ENCODE data around the gene ROCK2. TPM values are rescaled to one million over a fixed set of nuclear protein-coding genes. Genes with fewer than 3 reads are reported as not detected.

The ROCK2 gene
- total and polyA plus RNA-seq, 9 donors = 13.2 to 71.9 (median 47.7) TPM

- DNase-seq = no peak
- H3K9me3 ChIP-seq = no peaks in the 10 kb centered on the region
- no peak for TF ChIP-seq POLR2A (IDR thresholded peaks at IDR 0.05)
- TF ChIP-seq CTCF (IDR thresholded peaks at IDR 0.05) = no peak
- TF ChIP-seq EP300 (IDR thresholded peaks at IDR 0.05) = no peak
- peaks cover 2% of the 10 kb centered on the region for H3K4me1 ChIP-seq (ENCODE audit: insufficient read depth)
- no peak overlapping the region for H3K4me3 ChIP-seq
- intact Hi-C loops (cut with DNase I) = loop anchor here in 3 of 4 donors (5.0 to 10.0 kb wide), 3 partner anchors 173 to 346 kb away; no protein-coding TSS in a partner anchor
- no peak overlapping the region for H3K27ac ChIP-seq
- WGBS, 3 donors = 95 to 100% (median 96%) methylated on average over 2 of the region's 2 CpGs
- H3K36me3 ChIP-seq = no peaks in the 10 kb centered on the region
- H3K27me3 ChIP-seq = no peaks in the 10 kb centered on the region
These were observed 105.3 kb downstream of the ROCK2 start for GRCh38 chr2:11239147-11239546.

DNA sequence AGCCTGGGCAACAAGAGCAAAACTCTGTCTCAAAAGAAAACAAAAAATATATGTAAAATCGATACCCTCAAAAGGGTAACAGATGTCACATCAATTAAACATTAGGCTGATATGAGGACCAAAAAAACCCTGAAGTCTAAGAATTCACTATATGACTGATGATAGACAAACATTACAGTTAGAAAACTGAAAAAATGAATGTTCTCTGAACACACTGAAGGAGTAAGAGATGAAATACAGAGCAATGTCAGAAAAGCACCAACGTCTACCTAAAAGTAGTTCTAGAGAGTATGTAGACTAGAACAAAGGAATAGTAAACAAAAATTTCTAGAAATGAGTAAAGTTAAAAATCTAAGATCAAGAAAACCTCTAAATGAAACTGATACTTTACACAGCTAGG is 107.3 kb downstream of the ROCK2 start:
- Histone ChIP-seq H3K27ac (no peak overlapping the region), H3K27me3 (no peaks in the 10 kb centered on the region), H3K4me1 (ENCODE audit: insufficient read depth) (peaks cover 2% of the 10 kb centered on the region), H3K4me3 (no peak overlapping the region), H3K36me3 (no peaks in the 10 kb centered on the region), H3K9me3 (no peaks in the 10 kb centered on the region)
- TF ChIP-seq CTCF (IDR thresholded peaks at IDR 0.05) (no peak), POLR2A (IDR thresholded peaks at IDR 0.05) (no peak), EP300 (IDR thresholded peaks at IDR 0.05) (no peak)
- WGBS, 3 donors = 60 to 73% (median 71%) methylated on average over 2 of the region's 2 CpGs
- intact Hi-C loops (cut with DNase I) = loop anchor here in 3 of 4 donors (5.0 to 10.0 kb wide), 3 partner anchors 175 to 348 kb away; no protein-coding TSS in a partner anchor
- no peak for DNase-seq

- no peaks in the 10 kb centered on the region for H3K27me3 ChIP-seq
- intact Hi-C loops (cut with DNase I) = loop anchor here in 3 of 4 donors (5.0 to 10.0 kb wide), 3 partner anchors 176 to 348 kb away; no protein-coding TSS in a partner anchor
- no peak for TF ChIP-seq CTCF (IDR thresholded peaks at IDR 0.05)
- TF ChIP-seq EP300 (IDR thresholded peaks at IDR 0.05) = no peak
- no peak for TF ChIP-seq POLR2A (IDR thresholded peaks at IDR 0.05)
- H3K27ac ChIP-seq = no peak overlapping the region
- DNase-seq = no peak
- WGBS, 3 donors = 67 to 79% (median 72%) methylated on average over 3 of the region's 3 CpGs
- H3K4me1 ChIP-seq (ENCODE audit: insufficient read depth) = peaks cover 2% of the 10 kb centered on the region
- no peaks in the 10 kb centered on the region for H3K9me3 ChIP-seq
- H3K36me3 ChIP-seq = no peaks in the 10 kb centered on the region
- H3K4me3 ChIP-seq = no peak overlapping the region
These were observed 108.1 kb downstream of the ROCK2 start for GRCh38 chr2:11236335-11236734.

GRCh38 chr2:11235583-11235982 is 108.9 kb downstream of the ROCK2 start:
- TF ChIP-seq EP300 (IDR thresholded peaks at IDR 0.05) (no peak), POLR2A (IDR thresholded peaks at IDR 0.05) (no peak), CTCF (IDR thresholded peaks at IDR 0.05) (no peak)
- intact Hi-C loops (cut with DNase I) = loop anchor here in 3 of 4 donors (5.0 to 10.0 kb wide), 3 partner anchors 177 to 349 kb away; no protein-coding TSS in a partner anchor

More at GRCh38 chr2:11235583-11235982, 108.9 kb downstream of the ROCK2 start:
- Histone ChIP-seq H3K4me3 (no peak overlapping the region), H3K27ac (no peak overlapping the region), H3K27me3 (no peaks in the 10 kb centered on the region), H3K36me3 (no peaks in the 10 kb centered on the region), H3K9me3 (no peaks in the 10 kb centered on the region), H3K4me1 (ENCODE audit: insufficient read depth) (peaks cover 2% of the 10 kb centered on the region)
- 23 to 31% (median 30%) methylated on average over 2 of the region's 2 CpGs for WGBS, 3 donors
- no peak for DNase-seq
